ENCODE results near the gene PGLYRP1. TPM values are rescaled to one million over a fixed set of nuclear protein-coding genes. Genes with fewer than 3 reads are reported as not detected.

Gene PGLYRP1
- total RNA-seq, 4 donors from 2014 or later, result not detected

GRCh38 chr19:46025835-46026234, 3.0 kb upstream of the PGLYRP1 start:
- ATAC-seq, result no peak
- H3K36me3 ChIP-seq, result peaks cover 0 to 5% of the 10 kb centered on the region in 2 donors

GRCh38 chr19:46023311-46023779, 492 bp upstream of the PGLYRP1 start:
- no peaks in the 10 kb centered on the region for H3K9me3 ChIP-seq
- 64 to 93% methylated on average over 4 to 5 of the region's 11 CpGs for WGBS, 2 donors (ENCODE audit: low coverage in 1 of 2)
- H3K27me3 ChIP-seq, result peaks cover 65% of the 10 kb centered on the region
- no peaks in the 10 kb centered on the region for H3K4me1 ChIP-seq
- H3K36me3 ChIP-seq, result peaks cover 0 to 8% of the 10 kb centered on the region in 2 donors
- no peak for ATAC-seq
- H3K27ac ChIP-seq, result no peak overlapping the region
- TF ChIP-seq EP300 (IDR thresholded peaks at IDR 0.05), result no peak
- TF ChIP-seq POLR2AphosphoS5 (IDR thresholded peaks at IDR 0.05), result no peak
- no peak for TF ChIP-seq POLR2A (IDR thresholded peaks at IDR 0.05)
- no peak for TF ChIP-seq CTCF (IDR thresholded peaks at IDR 0.05)
- no peak overlapping the region for H3K4me3 ChIP-seq

More at GRCh38 chr19:46025835-46026234, 3.0 kb upstream of the PGLYRP1 start:
- no peak for TF ChIP-seq POLR2A (IDR thresholded peaks at IDR 0.05)
- TF ChIP-seq POLR2AphosphoS5 (IDR thresholded peaks at IDR 0.05), result no peak
- TF ChIP-seq EP300 (IDR thresholded peaks at IDR 0.05), result no peak
- no peak for TF ChIP-seq CTCF (IDR thresholded peaks at IDR 0.05)
- Histone ChIP-seq H3K27ac (no peak overlapping the region), H3K4me3 (no peak overlapping the region), H3K9me3 (no peaks in the 10 kb centered on the region), H3K4me1 (peaks cover 0 to 5% (median 0%) of the 10 kb centered on the region in 3 donors), H3K27me3 (peaks cover 80% of the 10 kb centered on the region)
- 70 to 78% methylated on average over 3 of the region's 3 CpGs for WGBS, 2 donors (ENCODE audit: low coverage in 1 of 2)

- WGBS, 2 donors (ENCODE audit: low coverage in 1 of 2), result no CpG with 5 or more reads among the region's 12 CpGs
- no peak for ATAC-seq
- TF ChIP-seq CTCF (IDR thresholded peaks at IDR 0.05) (no peak), POLR2AphosphoS5 (IDR thresholded peaks at IDR 0.05) (no peak), EP300 (IDR thresholded peaks at IDR 0.05) (no peak), POLR2A (IDR thresholded peaks at IDR 0.05) (no peak)
- Histone ChIP-seq H3K4me1 (peaks cover 0 to 2% (median 0%) of the 10 kb centered on the region in 3 donors), H3K36me3 (peaks cover 0 to 17% of the 10 kb centered on the region in 2 donors), H3K4me3 (no peak overlapping the region), H3K9me3 (no peaks in the 10 kb centered on the region), H3K27ac (no peak overlapping the region), H3K27me3 (peaks cover 53% of the 10 kb centered on the region)
Observed at GRCh38 chr19:46022061-46022430, 807 bp downstream of the PGLYRP1 start.

GRCh38 chr19:46021531-46022041, 1.3 kb downstream of the PGLYRP1 start:
- H3K27me3 ChIP-seq, result peaks cover 49% of the 10 kb centered on the region

More at GRCh38 chr19:46021531-46022041, 1.3 kb downstream of the PGLYRP1 start:
- ATAC-seq, result no peak
- Histone ChIP-seq H3K36me3 (peaks cover 0 to 15% of the 10 kb centered on the region in 2 donors), H3K4me1 (peaks cover 0 to 6% (median 0%) of the 10 kb centered on the region in 3 donors), H3K4me3 (no peak overlapping the region), H3K9me3 (no peaks in the 10 kb centered on the region), H3K27ac (no peak overlapping the region)
- 62 to 70% methylated on average over 6 to 7 of the region's 11 CpGs for WGBS, 2 donors (ENCODE audit: low coverage in 1 of 2)
- TF ChIP-seq POLR2AphosphoS5 (IDR thresholded peaks at IDR 0.05), result no peak
- no peak for TF ChIP-seq EP300 (IDR thresholded peaks at IDR 0.05)
- no peak for TF ChIP-seq CTCF (IDR thresholded peaks at IDR 0.05)
- TF ChIP-seq POLR2A (IDR thresholded peaks at IDR 0.05), result no peak
